Fibroblast of villous mesenchyme (primary cell): ENCODE measurements around the gene SOX6. TPM values are rescaled to one million over a fixed set of nuclear protein-coding genes. Genes with fewer than 3 reads are reported as not detected.

Experiments used
- DNase-seq: peaks from one replicate; pipeline ENCODE4 v3.0.0-alpha.2; 2010; ENCODE audit warnings: low read depth
- H3K4me3 ChIP-seq: 2 replicates; pipeline ENCODE4 v1.5.1; 2011; ENCODE audit warnings: low read depth, mild to moderate bottlenecking, low read length
- CTCF ChIP-seq: IDR thresholded peaks from 2 replicates; pipeline ENCODE4 v1.5.1; 2012; ENCODE audit warnings: low read depth, mild to moderate bottlenecking, low read length; ENCODE audit not compliant: insufficient read depth
- total RNA-seq: library from RNA; depleted of rRNA; stranded (reverse); fragments of >200 nt; gene quantifications from 2 replicates; pipeline ENCODE4 v1.2.3, GENCODE V29; 2012

Gene SOX6
- total RNA-seq, 1 donor = 22.0 TPM

GRCh38 chr11:16191868-16192240 is 164.5 kb downstream of the SOX6 start:
- no peak for DNase-seq
- no peak overlapping the region for H3K4me3 ChIP-seq
- no peak for TF ChIP-seq CTCF

GRCh38 chr11:16191212-16191867 is 165.0 kb downstream of the SOX6 start:
- no peak for DNase-seq
- H3K4me3 ChIP-seq = no peak overlapping the region
- no peak for TF ChIP-seq CTCF

GRCh38 chr11:16186680-16187079 is 169.7 kb downstream of the SOX6 start:
- TF ChIP-seq CTCF = no peak
- H3K4me3 ChIP-seq = no peak overlapping the region
- DNase-seq = no peak

GRCh38 chr11:16185042-16185441 is 171.3 kb downstream of the SOX6 start:
- no peak for DNase-seq

GRCh38 chr11:16184588-16184987 is 171.8 kb downstream of the SOX6 start:
- TF ChIP-seq CTCF = no peak
- DNase-seq = peak; percentile 64
- no peak overlapping the region for H3K4me3 ChIP-seq

More at GRCh38 chr11:16185042-16185441, 171.3 kb downstream of the SOX6 start:
- H3K4me3 ChIP-seq = no peak overlapping the region
- no peak for TF ChIP-seq CTCF

GRCh38 chr11:16182553-16182952 is 173.8 kb downstream of the SOX6 start:
- DNase-seq = no peak
- TF ChIP-seq CTCF = no peak
- no peak overlapping the region for H3K4me3 ChIP-seq

GRCh38 chr11:16180868-16181267 is 175.5 kb downstream of the SOX6 start:
- no peak for DNase-seq
- H3K4me3 ChIP-seq = no peak overlapping the region
- no peak for TF ChIP-seq CTCF
